Hepatocyte (in vitro differentiated cells): ENCODE results near the gene FAM124A.

Source experiments
- CTCF ChIP-seq: fragments of 200-600 bp; sonication (generic); IDR thresholded peaks from 2 replicates; pipeline ENCODE4 v1.5.1; 2016; ENCODE audit warnings: antibody characterized with exemption, mild to moderate bottlenecking; ENCODE audit not compliant: poor library complexity
- EZH2phosphoT487 ChIP-seq: fragments of 200-600 bp; sonication (generic); IDR thresholded peaks from one replicate; pipeline ENCODE4 v1.6.1; 2018; ENCODE audit warnings: antibody characterized with exemption, mild to moderate bottlenecking, low read depth, moderate library complexity; ENCODE audit not compliant: unreplicated experiment, severe bottlenecking

- TF ChIP-seq CTCF, result no peak
- TF ChIP-seq EZH2phosphoT487, result no peak
Measured at GRCh38 chr13:51233117-51233826, 11.1 kb downstream of the FAM124A start.
